ENCODE data around the gene SNAP91. TPM values are rescaled to one million over a fixed set of nuclear protein-coding genes. Genes with fewer than 3 reads are reported as not detected.
"Not testable (repeated sequence)": the region's sequence is repeated elsewhere in the genome, so short reads cannot be mapped to it uniquely, and the experiment has no call there.

SNAP91 gene, protein sequence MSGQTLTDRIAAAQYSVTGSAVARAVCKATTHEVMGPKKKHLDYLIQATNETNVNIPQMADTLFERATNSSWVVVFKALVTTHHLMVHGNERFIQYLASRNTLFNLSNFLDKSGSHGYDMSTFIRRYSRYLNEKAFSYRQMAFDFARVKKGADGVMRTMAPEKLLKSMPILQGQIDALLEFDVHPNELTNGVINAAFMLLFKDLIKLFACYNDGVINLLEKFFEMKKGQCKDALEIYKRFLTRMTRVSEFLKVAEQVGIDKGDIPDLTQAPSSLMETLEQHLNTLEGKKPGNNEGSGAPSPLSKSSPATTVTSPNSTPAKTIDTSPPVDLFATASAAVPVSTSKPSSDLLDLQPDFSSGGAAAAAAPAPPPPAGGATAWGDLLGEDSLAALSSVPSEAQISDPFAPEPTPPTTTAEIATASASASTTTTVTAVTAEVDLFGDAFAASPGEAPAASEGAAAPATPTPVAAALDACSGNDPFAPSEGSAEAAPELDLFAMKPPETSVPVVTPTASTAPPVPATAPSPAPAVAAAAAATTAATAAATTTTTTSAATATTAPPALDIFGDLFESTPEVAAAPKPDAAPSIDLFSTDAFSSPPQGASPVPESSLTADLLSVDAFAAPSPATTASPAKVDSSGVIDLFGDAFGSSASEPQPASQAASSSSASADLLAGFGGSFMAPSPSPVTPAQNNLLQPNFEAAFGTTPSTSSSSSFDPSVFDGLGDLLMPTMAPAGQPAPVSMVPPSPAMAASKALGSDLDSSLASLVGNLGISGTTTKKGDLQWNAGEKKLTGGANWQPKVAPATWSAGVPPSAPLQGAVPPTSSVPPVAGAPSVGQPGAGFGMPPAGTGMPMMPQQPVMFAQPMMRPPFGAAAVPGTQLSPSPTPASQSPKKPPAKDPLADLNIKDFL
- 1.3 TPM for polyA plus RNA-seq (ENCODE audit: insufficient read length)

- peak; percentile 44 for DNase-seq
These were observed at the start of gene SNAP91 for GRCh38 chr6:83708970-83709747. Gene SNAP91 (minus strand): TSS chr6:83709101. CDS start chr6:83707927, 1,174 bp downstream.

GRCh38 chr6:83758533-83758932 is 49.6 kb upstream of the SNAP91 start:
- no peak for DNase-seq

GRCh38 chr6:83757021-83757420 is 48.1 kb upstream of the SNAP91 start:
- no peak for DNase-seq

DNA sequence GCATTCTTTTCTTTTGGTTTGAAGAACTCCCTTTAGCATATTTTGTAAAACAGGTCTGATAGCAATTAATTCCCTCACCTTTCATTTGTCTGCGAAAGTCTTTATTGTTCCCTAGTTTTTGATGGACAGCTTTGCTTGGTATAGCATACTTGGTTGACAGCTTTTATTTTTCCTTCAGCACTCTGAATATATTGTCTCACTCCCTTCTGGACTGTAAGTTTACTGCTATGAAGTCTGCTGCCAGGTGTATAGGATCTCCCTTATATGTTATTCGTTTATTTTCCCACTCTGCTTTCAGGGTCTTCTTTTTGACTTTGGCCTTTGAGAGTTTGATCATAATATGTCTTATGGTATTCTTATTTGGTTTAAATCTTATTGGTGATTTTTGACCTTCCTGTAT is 47.7 kb upstream of the SNAP91 start:
- no peak for DNase-seq

DNA sequence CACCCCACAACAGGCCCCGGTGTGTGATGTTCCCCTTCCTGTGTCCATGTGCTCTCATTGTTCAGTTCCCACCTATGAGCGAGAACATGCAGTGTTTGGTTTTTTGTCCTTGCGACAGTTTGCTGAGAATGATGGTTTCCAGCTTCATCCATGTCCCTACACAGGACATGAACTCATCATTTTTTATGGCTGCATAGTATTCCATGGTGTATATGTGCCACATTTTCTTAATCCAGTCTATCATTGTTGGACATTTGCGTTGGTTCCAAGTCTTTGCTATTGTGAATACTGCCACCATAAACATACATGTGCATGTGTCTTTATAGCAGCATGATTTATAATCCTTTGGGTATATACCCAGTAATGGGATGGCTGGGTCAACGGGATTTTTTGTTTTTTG is 43.5 kb upstream of the SNAP91 start:
- DNase-seq, result not testable (repeated sequence)

- DNase-seq, result no peak
These were observed 32.2 kb upstream of the SNAP91 start for GRCh38 chr6:83741089-83741488.

- DNase-seq, result no peak
These were observed 26.6 kb upstream of the SNAP91 start for GRCh38 chr6:83735461-83735860.

- no peak for DNase-seq
These were observed 21.0 kb upstream of the SNAP91 start for GRCh38 chr6:83729871-83730270.

GRCh38 chr6:83722876-83723275 is 14.0 kb upstream of the SNAP91 start:
- DNase-seq, result no peak

DNA sequence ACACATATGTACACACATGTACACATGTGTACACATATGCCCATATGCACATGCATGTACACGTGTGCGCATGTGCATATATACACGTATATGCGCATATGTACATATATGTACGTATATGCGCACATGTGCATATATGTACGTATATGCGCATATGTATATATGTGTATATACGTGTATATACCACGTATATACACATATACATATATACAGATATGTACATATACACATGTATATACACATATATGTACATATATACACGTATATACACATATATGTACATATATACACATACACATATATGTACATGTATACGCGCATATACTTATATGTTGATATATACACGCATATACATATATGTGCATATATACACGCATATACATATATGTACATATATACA is 8.9 kb upstream of the SNAP91 start:
- no peak for DNase-seq

DNA sequence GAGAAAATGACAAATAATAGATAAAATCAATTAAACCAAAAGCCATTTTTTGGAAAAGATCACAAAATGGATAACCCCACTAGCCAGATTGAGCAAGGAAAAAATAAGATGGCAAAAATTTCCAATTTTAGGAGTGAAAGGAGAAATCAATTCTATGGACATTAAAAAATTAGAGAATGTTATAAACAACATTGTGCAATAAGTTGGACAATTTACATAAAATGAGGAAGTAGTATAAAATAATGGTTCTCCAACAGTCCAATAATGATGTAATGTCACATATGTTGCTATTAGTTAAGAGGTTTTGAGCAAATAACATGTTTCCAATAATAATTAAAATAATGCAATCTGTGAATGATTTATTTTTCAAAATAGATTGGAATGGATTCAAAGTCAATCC is 3.1 kb upstream of the SNAP91 start:
- DNase-seq, result no peak

GRCh38 chr6:83709748-83710050 is 798 bp upstream of the SNAP91 start:
- DNase-seq, result no peak

DNA sequence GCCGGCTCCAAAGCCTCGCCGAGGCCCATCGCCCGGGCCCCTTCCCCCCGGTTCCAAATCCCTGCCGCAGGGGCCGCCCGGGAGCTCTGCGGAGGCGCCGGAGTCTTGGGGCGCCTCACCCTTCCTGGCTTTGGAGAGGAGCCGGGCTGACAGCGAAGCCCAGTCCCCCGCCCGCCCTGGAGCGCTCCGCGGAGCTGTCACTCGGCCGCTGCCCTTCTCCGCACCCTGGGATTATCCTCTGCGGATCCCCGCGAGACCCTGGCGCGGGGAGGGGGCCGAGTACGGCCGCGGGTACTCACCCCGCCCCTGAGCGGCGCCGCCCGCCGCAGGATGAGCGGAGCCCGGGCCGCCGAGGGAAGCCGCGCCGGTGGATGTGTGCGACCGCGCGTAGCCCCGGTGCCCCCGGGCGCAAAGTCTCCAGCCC is 343 bp downstream of the SNAP91 start:
- peak; percentile 15 for DNase-seq

DNA sequence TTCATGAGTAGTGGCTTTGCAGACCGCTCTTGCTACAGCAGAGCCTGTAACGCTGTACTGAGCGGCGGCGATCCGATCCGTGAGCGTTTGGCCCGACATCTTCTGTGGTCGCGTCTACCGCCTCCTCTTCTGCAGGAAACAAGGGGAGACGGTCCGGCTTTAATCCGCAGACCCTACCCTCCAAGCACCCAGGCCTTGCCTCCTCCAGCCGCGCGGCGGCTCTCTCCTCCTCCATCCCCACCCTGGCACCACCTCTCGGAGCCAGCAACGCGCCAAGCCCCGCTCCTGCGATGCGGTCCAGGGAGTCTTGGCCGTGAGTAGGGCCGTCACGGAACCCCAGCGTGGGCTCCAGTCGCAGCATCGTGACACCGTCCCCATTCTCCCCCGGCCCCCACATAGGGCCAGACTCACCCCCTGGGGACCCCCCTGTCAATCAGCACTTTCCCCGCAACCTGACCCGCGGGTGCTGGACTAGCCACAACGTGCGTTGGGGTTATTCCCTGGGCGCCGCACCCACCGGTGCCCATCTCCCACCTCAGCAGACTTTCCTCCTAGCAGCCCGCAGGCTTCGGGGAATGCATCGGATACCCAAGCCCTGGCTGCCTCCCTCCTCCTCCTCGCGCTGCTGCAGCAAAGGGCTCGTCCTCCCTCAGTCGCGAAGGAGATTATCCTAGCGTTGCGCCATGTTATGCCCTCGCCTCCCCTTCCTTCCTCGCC is 914 bp downstream of the SNAP91 start:
- DNase-seq, result peak; percentile 1

GRCh38 chr6:83702749-83703148 is 6.2 kb downstream of the SNAP91 start:
- no peak for DNase-seq

- no peak for DNase-seq
These were observed 6.8 kb downstream of the SNAP91 start for GRCh38 chr6:83702077-83702476.

GRCh38 chr6:83696674-83697073 is 12.2 kb downstream of the SNAP91 start:
- no peak for DNase-seq

- DNase-seq, result no peak
These were observed 23.4 kb downstream of the SNAP91 start for GRCh38 chr6:83685481-83685880.

GRCh38 chr6:83677791-83678190 is 31.1 kb downstream of the SNAP91 start:
- no peak for DNase-seq

GRCh38 chr6:83637953-83638352 is 70.9 kb downstream of the SNAP91 start:
- no peak for DNase-seq

GRCh38 chr6:83636800-83637199 is 72.1 kb downstream of the SNAP91 start:
- no peak for DNase-seq

DNA sequence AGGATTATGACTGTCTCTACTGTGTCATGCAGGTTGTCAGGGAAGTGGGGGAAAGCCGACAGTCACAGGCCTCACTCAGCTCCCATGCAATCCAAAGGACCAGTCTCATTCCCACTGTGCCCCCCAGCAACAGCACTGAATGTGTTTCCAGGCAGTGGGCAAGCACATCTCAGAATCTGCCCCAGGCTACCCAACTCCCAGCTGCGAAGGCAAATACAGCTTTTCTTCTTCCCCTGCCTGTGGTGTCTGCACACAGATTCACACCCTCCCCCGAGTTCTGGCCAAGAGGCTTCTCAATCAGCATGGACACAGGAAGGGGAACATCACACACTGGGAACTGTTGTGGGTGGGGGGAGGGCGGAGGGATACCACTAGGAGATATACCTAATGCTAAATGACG is 75.3 kb downstream of the SNAP91 start:
- DNase-seq, result no peak

All from hindlimb muscle (tissue), 1 donor.